Measurements from ENCODE around the gene NEK6. TPM values are rescaled to one million over a fixed set of nuclear protein-coding genes. Genes with fewer than 3 reads are reported as not detected.

The NEK6 gene
- total and polyA plus RNA-seq, 9 of the 15 experiments (the other 6 are each of a cell fraction or from before 2014, with no cell fraction given), result 3.1 to 19.0 (median 8.4) TPM

- TF ChIP-seq DPF2 (IDR thresholded peaks at IDR 0.05) (no peak), PHTF2 (CRISPR knock-in tag; IDR thresholded peaks at IDR 0.05) (no peak), RFX7 (CRISPR knock-in tag; IDR thresholded peaks at IDR 0.05) (no peak), DMBX1 (CRISPR knock-in tag; IDR thresholded peaks at IDR 0.05; ENCODE audit: borderline replicate concordance) (no peak), KLF1 (tag; IDR thresholded peaks at IDR 0.05) (no peak), HINFP (tag; conservative IDR thresholded peaks at IDR 0.05; ENCODE audit: low read depth) (no peak), TCFL5 (CRISPR knock-in tag; conservative IDR thresholded peaks at IDR 0.05) (no peak), GTF2F1 (IDR thresholded peaks at IDR 0.05; ENCODE audit: low read depth, low read length) (no peak), TBL1XR1 (IDR thresholded peaks at IDR 0.05; ENCODE audit: low read length in 2 of 2) (no peak), ZNF507 (tag; conservative IDR thresholded peaks at IDR 0.05) (no peak), HDAC3 (IDR thresholded peaks at IDR 0.05; ENCODE audit: borderline replicate concordance, partially characterized antibody) (no peak), STAT5A (IDR thresholded peaks at IDR 0.05; ENCODE audit: borderline replicate concordance, low read length) (no peak), TAF7 (tag; IDR thresholded peaks at IDR 0.05) (no peak), CXXC5 (CRISPR knock-in tag; IDR thresholded peaks at IDR 0.05) (no peak; the same call in 1 of the 2 replicates), ZNF277 (CRISPR knock-in tag; IDR thresholded peaks at IDR 0.05; ENCODE audit: borderline replicate concordance) (no peak), ARID3B (CRISPR knock-in tag; IDR thresholded peaks at IDR 0.05; ENCODE audit: borderline replicate concordance) (no peak), RBM15 (IDR thresholded peaks at IDR 0.05; ENCODE audit: insufficient read depth, low read length) (no peak), TEAD1 (CRISPR knock-in tag; IDR thresholded peaks at IDR 0.05) (no peak)
These were observed 492 bp upstream of the NEK6 start (continued) for GRCh38 chr9:124257070-124257843.

Measured in K562 (cell line).